Neutrophil (primary cell): ENCODE data around the gene KRTAP5-9.
"Not testable (repeated sequence)": the region's sequence is repeated elsewhere in the genome, so short reads cannot be mapped to it uniquely, and the experiment has no call there.

Experiments used
- H3K27ac ChIP-seq: fragments of 200-600 bp; sonication (generic); 2 replicates; pipeline ENCODE4 v1.5.1; 2016; ENCODE audit warnings: mild to moderate bottlenecking, moderate library complexity
- H3K27me3 ChIP-seq: fragments of 200-600 bp; sonication (generic); 2 replicates; pipeline ENCODE4 v1.6.0; 2016; ENCODE audit warnings: mild to moderate bottlenecking
- H3K36me3 ChIP-seq: fragments of 200-600 bp; sonication (generic); 2 replicates; pipeline ENCODE4 v1.5.1; 2017
- H3K4me1 ChIP-seq, 2 experiments: fragments of 200-600 bp in 1 of 2; sonication (generic) in 1 of 2; 1 replicate in 1 of 2; 2 replicates in 1 of 2; pipeline versions ENCODE4 v1.5.1 to v1.6.1; 2013 to 2016; ENCODE audit warnings: low read depth in 1 of 2, low read length in 1 of 2, mild to moderate bottlenecking in 1 of 2, moderate library complexity in 1 of 2; ENCODE audit not compliant: control insufficient read depth in 1 of 2, insufficient read depth in 1 of 2
- H3K4me3 ChIP-seq, 2 experiments: fragments of 200-600 bp in 1 of 2; sonication (generic) in 1 of 2; 1 replicate in 1 of 2; 2 replicates in 1 of 2; pipeline ENCODE4 v1.5.1; 2013 to 2016; ENCODE audit warnings: low read depth in 1 of 2, low read length in 1 of 2, mild to moderate bottlenecking in 1 of 2, moderate library complexity in 1 of 2
- H3K9me3 ChIP-seq: fragments of 200-600 bp; sonication (generic); 2 replicates; pipeline ENCODE4 v1.5.1; 2016
- CTCF ChIP-seq: fragments of 200-600 bp; sonication (generic); IDR thresholded peaks from 2 replicates; pipeline ENCODE4 v1.5.1; 2016; ENCODE audit warnings: antibody characterized with exemption

KRTAP5-9 gene

GRCh38 chr11:71538666-71538990, 9.6 kb upstream of the KRTAP5-9 start:
- no peak for TF ChIP-seq CTCF
- H3K27ac ChIP-seq: no peak overlapping the region
- H3K27me3 ChIP-seq: no peaks in the 10 kb centered on the region
- H3K4me1 ChIP-seq: no peaks in the 10 kb centered on the region
- H3K36me3 ChIP-seq: no peaks in the 10 kb centered on the region
- no peaks in the 10 kb centered on the region for H3K9me3 ChIP-seq
- no peak overlapping the region for H3K4me3 ChIP-seq

GRCh38 chr11:71539017-71539416, 9.2 kb upstream of the KRTAP5-9 start:
- H3K27ac ChIP-seq: no peak overlapping the region
- no peak overlapping the region for H3K4me3 ChIP-seq
- H3K9me3 ChIP-seq: no peaks in the 10 kb centered on the region
- no peaks in the 10 kb centered on the region for H3K27me3 ChIP-seq
- H3K36me3 ChIP-seq: no peaks in the 10 kb centered on the region
- no peaks in the 10 kb centered on the region for H3K4me1 ChIP-seq
- no peak for TF ChIP-seq CTCF

- not testable (repeated sequence) for H3K4me1 ChIP-seq, H3K27ac ChIP-seq, H3K27me3 ChIP-seq
These were observed 8.2 kb upstream of the KRTAP5-9 start for GRCh38 chr11:71539971-71540370.

GRCh38 chr11:71540521-71541304, 7.5 kb upstream of the KRTAP5-9 start:
- H3K9me3 ChIP-seq, H3K27ac ChIP-seq, H3K36me3 ChIP-seq, H3K4me3 ChIP-seq, H3K4me1 ChIP-seq, H3K27me3 ChIP-seq: not testable (repeated sequence)

More at GRCh38 chr11:71539971-71540370, 8.2 kb upstream of the KRTAP5-9 start:
- not testable (repeated sequence) for H3K4me3 ChIP-seq, H3K9me3 ChIP-seq, H3K36me3 ChIP-seq

GRCh38 chr11:71542382-71542781, 5.8 kb upstream of the KRTAP5-9 start:
- Histone ChIP-seq H3K4me1 (no peaks in the 10 kb centered on the region), H3K4me3 (no peak overlapping the region), H3K9me3 (no peaks in the 10 kb centered on the region), H3K27me3 (no peaks in the 10 kb centered on the region), H3K27ac (no peak overlapping the region), H3K36me3 (no peaks in the 10 kb centered on the region)
- TF ChIP-seq CTCF: no peak

- H3K4me1 ChIP-seq: no peaks in the 10 kb centered on the region
- no peaks in the 10 kb centered on the region for H3K27me3 ChIP-seq
- no peaks in the 10 kb centered on the region for H3K36me3 ChIP-seq
- TF ChIP-seq CTCF: no peak
- H3K9me3 ChIP-seq: no peaks in the 10 kb centered on the region
- H3K4me3 ChIP-seq: no peak overlapping the region
- H3K27ac ChIP-seq: no peak overlapping the region
These were observed 5.1 kb upstream of the KRTAP5-9 start for GRCh38 chr11:71542879-71543777.
